ENCODE data around the gene LARP1.

Gene LARP1

GRCh38 chr5:154788212-154788611 is 33.0 kb downstream of the LARP1 start:
- TF ChIP-seq YY1 (IDR thresholded peaks at IDR 0.05; ENCODE audit: low read depth) (no peak), NFIC (IDR thresholded peaks at IDR 0.05) (no peak), TAF1 (IDR thresholded peaks at IDR 0.05; ENCODE audit: low read depth) (no peak), EP300 (IDR thresholded peaks at IDR 0.05; ENCODE audit: borderline replicate concordance) (no peak), MAX (IDR thresholded peaks at IDR 0.05) (no peak)

GRCh38 chr5:154791535-154791934 is 36.4 kb downstream of the LARP1 start:
- TF ChIP-seq USF1 (IDR thresholded peaks at IDR 0.05): no peak
- no peak for TF ChIP-seq YY1 (IDR thresholded peaks at IDR 0.05; ENCODE audit: low read depth)
- no peak for TF ChIP-seq MAX (IDR thresholded peaks at IDR 0.05)
- no peak for TF ChIP-seq TCF12 (IDR thresholded peaks at IDR 0.05; ENCODE audit: low read depth)
- TF ChIP-seq FOXM1 (IDR thresholded peaks at IDR 0.05; ENCODE audit: borderline replicate concordance, low read depth): no peak
- no peak for TF ChIP-seq ZBTB7A (IDR thresholded peaks at IDR 0.05; ENCODE audit: low read depth)
- TF ChIP-seq CEBPB (IDR thresholded peaks at IDR 0.05): no peak
- no peak for TF ChIP-seq NFIC (IDR thresholded peaks at IDR 0.05)
- TF ChIP-seq CREB1 (IDR thresholded peaks at IDR 0.05; ENCODE audit: low read depth): no peak
- TF ChIP-seq REST (IDR thresholded peaks at IDR 0.05; ENCODE audit: low read depth): no peak
- no peak for TF ChIP-seq EP300 (IDR thresholded peaks at IDR 0.05; ENCODE audit: borderline replicate concordance)
- no peak for TF ChIP-seq TAF1 (IDR thresholded peaks at IDR 0.05; ENCODE audit: low read depth)
- no peak for TF ChIP-seq TEAD4 (IDR thresholded peaks at IDR 0.05)
- TF ChIP-seq EGR1 (IDR thresholded peaks at IDR 0.05): no peak
- TF ChIP-seq RAD21 (IDR thresholded peaks at IDR 0.05; ENCODE audit: low read depth): no peak

GRCh38 chr5:154793599-154794524 is 38.7 kb downstream of the LARP1 start:
- TF ChIP-seq EP300 (IDR thresholded peaks at IDR 0.05; ENCODE audit: borderline replicate concordance): no peak
- TF ChIP-seq REST (IDR thresholded peaks at IDR 0.05; ENCODE audit: low read depth): no peak
- no peak for TF ChIP-seq TAF1 (IDR thresholded peaks at IDR 0.05; ENCODE audit: low read depth)
- TF ChIP-seq CREB1 (IDR thresholded peaks at IDR 0.05; ENCODE audit: low read depth): no peak
- no peak for TF ChIP-seq MAX (IDR thresholded peaks at IDR 0.05)
- no peak for TF ChIP-seq RAD21 (IDR thresholded peaks at IDR 0.05; ENCODE audit: low read depth)

GRCh38 chr5:154794525-154795234 is 39.5 kb downstream of the LARP1 start:
- TF ChIP-seq FOXM1 (IDR thresholded peaks at IDR 0.05; ENCODE audit: borderline replicate concordance, low read depth) (no peak), TEAD4 (IDR thresholded peaks at IDR 0.05) (no peak), CEBPB (IDR thresholded peaks at IDR 0.05) (no peak), MAX (IDR thresholded peaks at IDR 0.05) (no peak), NFIC (IDR thresholded peaks at IDR 0.05) (no peak), REST (IDR thresholded peaks at IDR 0.05; ENCODE audit: low read depth) (no peak), RAD21 (IDR thresholded peaks at IDR 0.05; ENCODE audit: low read depth) (no peak)

All from Ishikawa (cell line).